Gastrocnemius medialis (tissue), 4 donors: Measurements from ENCODE around the gene UGT2A2.

Experiments used
- POLR2A ChIP-seq, 2 donors: fragments of 450-650 bp; IDR thresholded peaks; one replicate each; pipeline ENCODE4 v1.6.1; 2017; ENCODE audit warnings: antibody characterized with exemption in 2 of 2, mild to moderate bottlenecking in 2 of 2, moderate library complexity in 2 of 2
- TF ChIP-seq, protein P1 (sequence below), 5 experiments: fragments of 450-650 bp in 3 of 5; fragments of 200-600 bp in 2 of 5; sonication (generic) in 2 of 5; IDR thresholded peaks in 4 of 5; conservative IDR thresholded peaks in 1 of 5; 1 replicate in 4 of 5; 2 replicates in 1 of 5; pipeline ENCODE4 v1.5.1; 2016 to 2019; ENCODE audit warnings: antibody characterized with exemption in 5 of 5, mild to moderate bottlenecking in 3 of 5, moderate library complexity in 3 of 5

- TF ChIP-seq, protein P1, sequence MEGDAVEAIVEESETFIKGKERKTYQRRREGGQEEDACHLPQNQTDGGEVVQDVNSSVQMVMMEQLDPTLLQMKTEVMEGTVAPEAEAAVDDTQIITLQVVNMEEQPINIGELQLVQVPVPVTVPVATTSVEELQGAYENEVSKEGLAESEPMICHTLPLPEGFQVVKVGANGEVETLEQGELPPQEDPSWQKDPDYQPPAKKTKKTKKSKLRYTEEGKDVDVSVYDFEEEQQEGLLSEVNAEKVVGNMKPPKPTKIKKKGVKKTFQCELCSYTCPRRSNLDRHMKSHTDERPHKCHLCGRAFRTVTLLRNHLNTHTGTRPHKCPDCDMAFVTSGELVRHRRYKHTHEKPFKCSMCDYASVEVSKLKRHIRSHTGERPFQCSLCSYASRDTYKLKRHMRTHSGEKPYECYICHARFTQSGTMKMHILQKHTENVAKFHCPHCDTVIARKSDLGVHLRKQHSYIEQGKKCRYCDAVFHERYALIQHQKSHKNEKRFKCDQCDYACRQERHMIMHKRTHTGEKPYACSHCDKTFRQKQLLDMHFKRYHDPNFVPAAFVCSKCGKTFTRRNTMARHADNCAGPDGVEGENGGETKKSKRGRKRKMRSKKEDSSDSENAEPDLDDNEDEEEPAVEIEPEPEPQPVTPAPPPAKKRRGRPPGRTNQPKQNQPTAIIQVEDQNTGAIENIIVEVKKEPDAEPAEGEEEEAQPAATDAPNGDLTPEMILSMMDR (IDR thresholded peaks at IDR 0.05 in 4 of 5, conservative IDR thresholded peaks at IDR 0.05 in 1 of 5) = no peak
- no peak for TF ChIP-seq POLR2A (IDR thresholded peaks at IDR 0.05)
Measured at GRCh38 chr4:69650872-69651271, 11.4 kb upstream of the UGT2A2 start.
